ENCODE measurements around the gene MEG3.

- TF ChIP-seq CTCF (IDR thresholded peaks at IDR 0.05), result no peak
- TF ChIP-seq POLR2A (IDR thresholded peaks at IDR 0.05), result no peak
These were observed 32.9 kb downstream of the MEG3 start for GRCh38 chr14:100858838-100859220.

Data from lower leg skin (tissue), 3 donors.